ENCODE data around the gene MAPK4. TPM values are rescaled to one million over a fixed set of nuclear protein-coding genes. Genes with fewer than 3 reads are reported as not detected.

Gene MAPK4
- total and polyA plus RNA-seq, 10 of the 15 experiments (the other 5 are each of a cell fraction or from before 2014, with no cell fraction given) = 0.03 to 0.11 (median 0.06) TPM; not detected in 4

DNA sequence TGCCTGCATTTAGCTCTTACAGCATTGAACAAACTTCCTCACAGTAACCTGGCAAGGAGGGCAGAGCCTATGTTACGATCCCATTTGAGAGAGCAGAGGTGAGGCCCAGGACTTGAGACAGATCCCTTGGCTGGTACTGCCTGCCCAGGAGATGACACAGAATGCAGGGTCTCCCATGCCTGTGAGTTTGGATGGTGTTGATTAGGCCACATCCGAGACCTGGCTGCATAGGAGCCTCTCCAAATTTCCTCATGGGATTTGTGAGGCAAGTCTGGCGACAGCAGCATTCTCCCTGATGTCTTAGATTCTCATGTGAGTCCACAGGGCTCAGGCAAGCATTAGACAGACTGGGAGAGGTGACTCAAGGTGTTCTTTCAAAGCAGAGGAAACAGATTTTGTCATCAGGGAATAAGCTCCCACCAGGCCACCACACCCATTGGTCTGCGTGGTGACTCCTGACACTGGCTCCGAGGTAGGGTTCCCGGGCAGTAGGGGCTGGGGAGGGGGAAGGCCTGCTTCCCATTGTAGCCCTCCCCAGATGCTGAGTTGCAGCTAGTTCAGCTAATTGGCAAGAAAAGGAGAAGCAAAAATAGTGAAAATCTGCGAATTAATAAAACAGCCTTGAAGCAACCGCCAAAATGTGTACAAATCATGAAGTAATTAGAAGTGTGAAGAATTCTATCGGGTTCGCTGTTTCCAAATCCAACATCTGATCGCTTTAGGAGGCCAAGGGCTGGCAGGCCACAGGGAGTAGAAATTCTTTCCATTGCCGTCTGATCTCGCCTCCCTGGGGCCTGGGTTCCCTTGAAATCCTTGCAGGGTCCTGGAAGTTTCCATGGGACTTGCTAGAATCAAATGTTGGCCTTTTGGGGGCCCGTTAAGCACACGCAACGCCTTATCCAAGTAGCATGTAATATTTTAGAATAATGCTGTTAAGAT is 68.0 kb downstream of the MAPK4 start:
- FAIRE-seq = no peak
- WGBS (ENCODE audit: insufficient coverage, insufficient replicate concordance, low lambda C conversion rate, missing lambda C conversion rate) = 33% methylated on average over 16 of the region's 16 CpGs
- H3K27me3 ChIP-seq (replicated peaks in 1 of 2; ENCODE audit: control insufficient read depth in 2 of 2, insufficient read depth in 2 of 2, low read length in 1 of 2) = peaks cover 0 to 3% of the 10 kb centered on the region in 2 experiments; a peak in 3 of 4 replicates
- no peak overlapping the region for H3K4me3 ChIP-seq
- SMC1A ChIA-PET (ENCODE audit: uncharacterized antibody, unreplicated experiment) = no interaction called here
- BruUV-seq (replicated peaks) = no TSS peak
- no peak overlapping the region for H3K9ac ChIP-seq (ENCODE audit: control insufficient read depth, insufficient read depth, low read length)
- no peak overlapping the region for H3K4me2 ChIP-seq (ENCODE audit: control insufficient read depth, insufficient read depth)
- H3K4me1 ChIP-seq (ENCODE audit: control insufficient read depth, insufficient read depth, low read length) = no peaks in the 10 kb centered on the region
- no peaks in the 10 kb centered on the region for H3K79me2 ChIP-seq (ENCODE audit: control insufficient read depth, insufficient read depth, low read length)
- no peak overlapping the region for H3K27ac ChIP-seq (ENCODE audit: control insufficient read depth, insufficient read depth)
- no peaks in the 10 kb centered on the region for H3K36me3 ChIP-seq (ENCODE audit: control insufficient read depth in 2 of 2, insufficient read depth in 2 of 2, low read length in 1 of 2)
- no peak overlapping the region for H2AFZ ChIP-seq (ENCODE audit: control insufficient read depth, low read depth, low read length)
- no peaks in the 10 kb centered on the region for H3K9me3 ChIP-seq (replicated peaks; ENCODE audit: control insufficient read depth, insufficient read depth, low read length)
- RAD21 ChIA-PET (ENCODE audit: unreplicated experiment) = no interaction called here
- intact Hi-C loops (cut with micrococcal nuclease; ENCODE audit: unreplicated experiment) (no loop called here), in situ Hi-C loops (cut with MboI) (no loop called here)
- no peak for ATAC-seq
- H4K20me1 ChIP-seq (ENCODE audit: control insufficient read depth, insufficient read depth) = no peaks in the 10 kb centered on the region
- DNase-seq (ENCODE audit: low read depth, low spot score) = no peak
- POLR2A ChIA-PET = no interaction called here
- CTCF ChIA-PET = no interaction called here
- TF ChIP-seq, protein P1, sequence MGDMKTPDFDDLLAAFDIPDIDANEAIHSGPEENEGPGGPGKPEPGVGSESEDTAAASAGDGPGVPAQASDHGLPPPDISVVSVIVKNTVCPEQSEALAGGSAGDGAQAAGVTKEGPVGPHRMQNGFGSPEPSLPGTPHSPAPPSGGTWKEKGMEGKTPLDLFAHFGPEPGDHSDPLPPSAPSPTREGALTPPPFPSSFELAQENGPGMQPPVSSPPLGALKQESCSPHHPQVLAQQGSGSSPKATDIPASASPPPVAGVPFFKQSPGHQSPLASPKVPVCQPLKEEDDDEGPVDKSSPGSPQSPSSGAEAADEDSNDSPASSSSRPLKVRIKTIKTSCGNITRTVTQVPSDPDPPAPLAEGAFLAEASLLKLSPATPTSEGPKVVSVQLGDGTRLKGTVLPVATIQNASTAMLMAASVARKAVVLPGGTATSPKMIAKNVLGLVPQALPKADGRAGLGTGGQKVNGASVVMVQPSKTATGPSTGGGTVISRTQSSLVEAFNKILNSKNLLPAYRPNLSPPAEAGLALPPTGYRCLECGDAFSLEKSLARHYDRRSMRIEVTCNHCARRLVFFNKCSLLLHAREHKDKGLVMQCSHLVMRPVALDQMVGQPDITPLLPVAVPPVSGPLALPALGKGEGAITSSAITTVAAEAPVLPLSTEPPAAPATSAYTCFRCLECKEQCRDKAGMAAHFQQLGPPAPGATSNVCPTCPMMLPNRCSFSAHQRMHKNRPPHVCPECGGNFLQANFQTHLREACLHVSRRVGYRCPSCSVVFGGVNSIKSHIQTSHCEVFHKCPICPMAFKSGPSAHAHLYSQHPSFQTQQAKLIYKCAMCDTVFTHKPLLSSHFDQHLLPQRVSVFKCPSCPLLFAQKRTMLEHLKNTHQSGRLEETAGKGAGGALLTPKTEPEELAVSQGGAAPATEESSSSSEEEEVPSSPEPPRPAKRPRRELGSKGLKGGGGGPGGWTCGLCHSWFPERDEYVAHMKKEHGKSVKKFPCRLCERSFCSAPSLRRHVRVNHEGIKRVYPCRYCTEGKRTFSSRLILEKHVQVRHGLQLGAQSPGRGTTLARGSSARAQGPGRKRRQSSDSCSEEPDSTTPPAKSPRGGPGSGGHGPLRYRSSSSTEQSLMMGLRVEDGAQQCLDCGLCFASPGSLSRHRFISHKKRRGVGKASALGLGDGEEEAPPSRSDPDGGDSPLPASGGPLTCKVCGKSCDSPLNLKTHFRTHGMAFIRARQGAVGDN (IDR thresholded peaks at IDR 0.05) = no peak
- TF ChIP-seq, protein P2, sequence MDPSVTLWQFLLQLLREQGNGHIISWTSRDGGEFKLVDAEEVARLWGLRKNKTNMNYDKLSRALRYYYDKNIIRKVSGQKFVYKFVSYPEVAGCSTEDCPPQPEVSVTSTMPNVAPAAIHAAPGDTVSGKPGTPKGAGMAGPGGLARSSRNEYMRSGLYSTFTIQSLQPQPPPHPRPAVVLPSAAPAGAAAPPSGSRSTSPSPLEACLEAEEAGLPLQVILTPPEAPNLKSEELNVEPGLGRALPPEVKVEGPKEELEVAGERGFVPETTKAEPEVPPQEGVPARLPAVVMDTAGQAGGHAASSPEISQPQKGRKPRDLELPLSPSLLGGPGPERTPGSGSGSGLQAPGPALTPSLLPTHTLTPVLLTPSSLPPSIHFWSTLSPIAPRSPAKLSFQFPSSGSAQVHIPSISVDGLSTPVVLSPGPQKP (IDR thresholded peaks at IDR 0.05; ENCODE audit: low read depth, low read length) = no peak
- TF ChIP-seq ZNF384 (IDR thresholded peaks at IDR 0.05; ENCODE audit: borderline replicate concordance, low read depth, low read length) (no peak), ZNF274 (IDR thresholded peaks at IDR 0.05; ENCODE audit: insufficient read depth, insufficient read length) (no peak), STAT3 (IDR thresholded peaks at IDR 0.05; ENCODE audit: low read depth, low read length) (no peak), NFXL1 (IDR thresholded peaks at IDR 0.05; ENCODE audit: borderline replicate concordance) (no peak), BHLHE40 (IDR thresholded peaks at IDR 0.05; ENCODE audit: borderline replicate concordance in 1 of 2, low read depth in 2 of 2, low read length in 1 of 2) (no peak), LARP7 (IDR thresholded peaks at IDR 0.05) (no peak), SPI1 (IDR thresholded peaks at IDR 0.05; ENCODE audit: borderline replicate concordance, insufficient read depth, low read depth, low read length) (no peak), MYC (IDR thresholded peaks at IDR 0.05; ENCODE audit: insufficient read depth, insufficient read length, insufficient replicate concordance, low read length, severe bottlenecking) (no peak)
- TF ChIP-seq, protein P3, sequence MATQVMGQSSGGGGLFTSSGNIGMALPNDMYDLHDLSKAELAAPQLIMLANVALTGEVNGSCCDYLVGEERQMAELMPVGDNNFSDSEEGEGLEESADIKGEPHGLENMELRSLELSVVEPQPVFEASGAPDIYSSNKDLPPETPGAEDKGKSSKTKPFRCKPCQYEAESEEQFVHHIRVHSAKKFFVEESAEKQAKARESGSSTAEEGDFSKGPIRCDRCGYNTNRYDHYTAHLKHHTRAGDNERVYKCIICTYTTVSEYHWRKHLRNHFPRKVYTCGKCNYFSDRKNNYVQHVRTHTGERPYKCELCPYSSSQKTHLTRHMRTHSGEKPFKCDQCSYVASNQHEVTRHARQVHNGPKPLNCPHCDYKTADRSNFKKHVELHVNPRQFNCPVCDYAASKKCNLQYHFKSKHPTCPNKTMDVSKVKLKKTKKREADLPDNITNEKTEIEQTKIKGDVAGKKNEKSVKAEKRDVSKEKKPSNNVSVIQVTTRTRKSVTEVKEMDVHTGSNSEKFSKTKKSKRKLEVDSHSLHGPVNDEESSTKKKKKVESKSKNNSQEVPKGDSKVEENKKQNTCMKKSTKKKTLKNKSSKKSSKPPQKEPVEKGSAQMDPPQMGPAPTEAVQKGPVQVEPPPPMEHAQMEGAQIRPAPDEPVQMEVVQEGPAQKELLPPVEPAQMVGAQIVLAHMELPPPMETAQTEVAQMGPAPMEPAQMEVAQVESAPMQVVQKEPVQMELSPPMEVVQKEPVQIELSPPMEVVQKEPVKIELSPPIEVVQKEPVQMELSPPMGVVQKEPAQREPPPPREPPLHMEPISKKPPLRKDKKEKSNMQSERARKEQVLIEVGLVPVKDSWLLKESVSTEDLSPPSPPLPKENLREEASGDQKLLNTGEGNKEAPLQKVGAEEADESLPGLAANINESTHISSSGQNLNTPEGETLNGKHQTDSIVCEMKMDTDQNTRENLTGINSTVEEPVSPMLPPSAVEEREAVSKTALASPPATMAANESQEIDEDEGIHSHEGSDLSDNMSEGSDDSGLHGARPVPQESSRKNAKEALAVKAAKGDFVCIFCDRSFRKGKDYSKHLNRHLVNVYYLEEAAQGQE (IDR thresholded peaks at IDR 0.05; ENCODE audit: low read depth, low read length) = no peak

Measured in GM12878 (cell line).